Endodermal cell (in vitro differentiated cells): ENCODE data around the gene APOA5. TPM values are rescaled to one million over a fixed set of nuclear protein-coding genes. Genes with fewer than 3 reads are reported as not detected.

Experiments
- DNase-seq: peaks from one replicate; pipeline ENCODE4 v3.0.0-alpha.2; 2017
- H3K27ac ChIP-seq: 2 replicates; pipeline ENCODE4 v1.5.1; 2013; ENCODE audit warnings: mild to moderate bottlenecking, low read depth, low read length, moderate library complexity
- H3K27me3 ChIP-seq: 2 replicates; pipeline ENCODE4 v1.6.1; 2013; ENCODE audit warnings: mild to moderate bottlenecking, low read length, moderate library complexity; ENCODE audit not compliant: insufficient read depth, control insufficient read depth, poor library complexity, severe bottlenecking
- H3K36me3 ChIP-seq: 2 replicates; pipeline ENCODE4 v1.7.0; 2013; ENCODE audit warnings: mild to moderate bottlenecking, low read length, moderate library complexity; ENCODE audit not compliant: control insufficient read depth, insufficient read depth
- H3K4me1 ChIP-seq: one replicate; pipeline ENCODE4 v1.7.0; 2013; ENCODE audit warnings: low read length; ENCODE audit not compliant: control insufficient read depth, insufficient read depth
- H3K4me3 ChIP-seq: 2 replicates; pipeline ENCODE4 v1.5.1; 2013; ENCODE audit warnings: mild to moderate bottlenecking, low read length, moderate library complexity
- H3K9ac ChIP-seq: 2 replicates; pipeline ENCODE4 v1.6.1; 2013; ENCODE audit warnings: mild to moderate bottlenecking, low read length, moderate library complexity; ENCODE audit not compliant: poor library complexity, severe bottlenecking; ENCODE audit errors: extremely low read depth
- H3K9me3 ChIP-seq: 2 replicates; pipeline ENCODE4 v1.6.1; 2013; ENCODE audit warnings: mild to moderate bottlenecking, low read length, moderate library complexity; ENCODE audit not compliant: control insufficient read depth
- H3K27ac Mint-ChIP-seq: 2 replicates; pipeline ENCODE4 v1.8.0; 2020; ENCODE audit warnings: mixed read lengths
- H3K27me3 Mint-ChIP-seq: 2 replicates; pipeline ENCODE4 v1.8.0; 2021; ENCODE audit warnings: mild to moderate bottlenecking, mixed read lengths; ENCODE audit not compliant: insufficient read depth
- H3K36me3 Mint-ChIP-seq: 2 replicates; pipeline ENCODE4 v1.8.0; 2020; ENCODE audit warnings: low read depth, mixed read lengths
- H3K4me1 Mint-ChIP-seq: 2 replicates; pipeline ENCODE4 v1.8.0; 2020; ENCODE audit warnings: mixed read lengths
- H3K4me3 Mint-ChIP-seq: 2 replicates; pipeline ENCODE4 v1.8.0; 2020; ENCODE audit warnings: mild to moderate bottlenecking, moderate library complexity, mixed read lengths
- H3K9me3 Mint-ChIP-seq: 2 replicates; pipeline ENCODE4 v1.8.0; 2020; ENCODE audit warnings: mild to moderate bottlenecking, mixed read lengths
- WGBS, 2 experiments: methylation state at CpG; one replicate each; pipeline versions ENCODE4 v1.1.5 to v1.1.7; 2013; ENCODE audit warnings: missing lambda C conversion rate in 2 of 2, mixed read lengths in 1 of 2; ENCODE audit not compliant: insufficient coverage in 1 of 2, insufficient read length in 1 of 2; 5-methylcytosine and 5-hydroxymethylcytosine counted together
- total RNA-seq, 2 donors: library from RNA; stranded (reverse); fragmentation: NEBNext Ultra II Directional in 1 of 2; extraction: Animal tissue kit (Norgen Biotek cat#: 25700) in 1 of 2; gene quantifications; 2 replicates in 1 of 2; 3 replicates in 1 of 2; pipeline ENCODE4 v1.2.1, GENCODE V29; 2021
- TF ChIP-seq, protein P1 (sequence below): fragments of 200-600 bp; sonication (generic); conservative IDR thresholded peaks from 2 replicates; pipeline ENCODE4 v1.5.0; 2021; ENCODE audit warnings: antibody characterized with exemption, mild to moderate bottlenecking

The APOA5 gene
- total RNA-seq, 2 donors from 2014 or later = not detected

DNA sequence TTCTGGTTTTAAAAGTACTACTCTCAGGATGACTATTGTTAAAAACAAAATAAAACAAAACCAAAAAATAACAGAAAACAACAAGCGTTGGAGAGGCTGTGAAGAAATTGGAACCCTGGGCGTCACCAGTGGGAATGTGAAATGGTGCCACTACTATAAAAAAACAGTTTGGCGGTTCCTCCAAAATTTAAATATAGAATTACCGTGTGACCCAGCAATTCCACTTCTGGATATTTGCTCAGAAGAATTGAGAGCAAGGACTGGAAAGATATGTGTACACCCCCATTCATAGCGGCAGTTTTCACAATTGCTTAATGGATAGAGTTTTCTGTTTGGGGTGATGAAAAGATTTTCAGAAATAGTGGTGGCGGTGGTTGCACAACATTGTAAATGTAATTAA is 22.8 kb upstream of the APOA5 start:
- no peak for DNase-seq
- Mint-ChIP-seq H3K4me1 (peaks cover 11% of the 10 kb centered on the region), H3K36me3 (no peaks in the 10 kb centered on the region), H3K9me3 (no peaks in the 10 kb centered on the region), H3K27ac (no peak overlapping the region), H3K4me3 (no peak overlapping the region), H3K27me3 (no peaks in the 10 kb centered on the region)
- H3K4me1 ChIP-seq = peaks cover 6% of the 10 kb centered on the region
- H3K9ac ChIP-seq = no peak overlapping the region
- H3K27me3 ChIP-seq = no peaks in the 10 kb centered on the region
- TF ChIP-seq, protein P1, sequence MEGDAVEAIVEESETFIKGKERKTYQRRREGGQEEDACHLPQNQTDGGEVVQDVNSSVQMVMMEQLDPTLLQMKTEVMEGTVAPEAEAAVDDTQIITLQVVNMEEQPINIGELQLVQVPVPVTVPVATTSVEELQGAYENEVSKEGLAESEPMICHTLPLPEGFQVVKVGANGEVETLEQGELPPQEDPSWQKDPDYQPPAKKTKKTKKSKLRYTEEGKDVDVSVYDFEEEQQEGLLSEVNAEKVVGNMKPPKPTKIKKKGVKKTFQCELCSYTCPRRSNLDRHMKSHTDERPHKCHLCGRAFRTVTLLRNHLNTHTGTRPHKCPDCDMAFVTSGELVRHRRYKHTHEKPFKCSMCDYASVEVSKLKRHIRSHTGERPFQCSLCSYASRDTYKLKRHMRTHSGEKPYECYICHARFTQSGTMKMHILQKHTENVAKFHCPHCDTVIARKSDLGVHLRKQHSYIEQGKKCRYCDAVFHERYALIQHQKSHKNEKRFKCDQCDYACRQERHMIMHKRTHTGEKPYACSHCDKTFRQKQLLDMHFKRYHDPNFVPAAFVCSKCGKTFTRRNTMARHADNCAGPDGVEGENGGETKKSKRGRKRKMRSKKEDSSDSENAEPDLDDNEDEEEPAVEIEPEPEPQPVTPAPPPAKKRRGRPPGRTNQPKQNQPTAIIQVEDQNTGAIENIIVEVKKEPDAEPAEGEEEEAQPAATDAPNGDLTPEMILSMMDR = no peak
- H3K36me3 ChIP-seq = no peaks in the 10 kb centered on the region
- 93 to 95% methylated on average over 3 to 5 of the region's 6 CpGs for WGBS, 2 experiments
- no peak overlapping the region for H3K27ac ChIP-seq
- peaks cover 5% of the 10 kb centered on the region for H3K9me3 ChIP-seq
- H3K4me3 ChIP-seq = no peak overlapping the region

- Histone ChIP-seq H3K4me1 (peaks cover 6% of the 10 kb centered on the region), H3K27me3 (no peaks in the 10 kb centered on the region), H3K27ac (no peak overlapping the region), H3K9ac (no peak overlapping the region), H3K4me3 (no peak overlapping the region), H3K9me3 (peaks cover 5% of the 10 kb centered on the region), H3K36me3 (no peaks in the 10 kb centered on the region)
- H3K27me3 Mint-ChIP-seq = peaks cover 2% of the 10 kb centered on the region
- no peak overlapping the region for H3K4me3 Mint-ChIP-seq
- H3K9me3 Mint-ChIP-seq = no peaks in the 10 kb centered on the region
- 56 to 83% methylated on average over 3 to 5 of the region's 5 CpGs for WGBS, 2 experiments
- no peaks in the 10 kb centered on the region for H3K36me3 Mint-ChIP-seq
- peak; percentile 75 for DNase-seq
- peaks cover 13% of the 10 kb centered on the region for H3K4me1 Mint-ChIP-seq
- TF ChIP-seq, protein P1 = no peak
- peak overlapping the region; percentile 74 for H3K27ac Mint-ChIP-seq
These were observed 22.2 kb upstream of the APOA5 start for GRCh38 chr11:116813781-116814471.

DNA sequence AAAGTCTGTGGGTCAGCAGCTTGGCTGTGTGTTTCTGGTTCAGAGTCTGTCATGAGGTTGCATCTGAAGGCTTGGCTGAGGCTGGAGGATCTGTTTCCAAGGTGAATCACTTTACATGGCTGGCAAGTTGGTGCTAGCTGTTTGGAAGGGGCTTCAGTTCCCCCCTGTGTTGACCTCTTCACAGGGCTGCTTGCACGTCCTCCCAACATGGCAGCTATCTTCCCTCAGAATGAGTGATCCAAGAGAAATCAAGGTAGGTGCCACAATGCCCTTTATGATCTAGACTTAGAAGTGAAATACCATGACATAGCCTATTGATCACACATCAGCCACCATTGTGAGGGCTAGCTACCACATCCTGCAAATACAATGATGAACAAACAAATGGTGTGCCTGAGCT is 21.5 kb upstream of the APOA5 start:
- DNase-seq = peak; percentile 51
- 73 to 82% methylated on average over 1 of the region's 1 CpG for WGBS, 2 experiments
- peaks cover 10% of the 10 kb centered on the region for H3K4me1 ChIP-seq
- peaks cover 5% of the 10 kb centered on the region for H3K9me3 ChIP-seq
- H3K4me3 Mint-ChIP-seq = no peak overlapping the region
- no peaks in the 10 kb centered on the region for H3K9me3 Mint-ChIP-seq
- H3K27me3 ChIP-seq = no peaks in the 10 kb centered on the region
- H3K27me3 Mint-ChIP-seq = peaks cover 2% of the 10 kb centered on the region
- peaks cover 21% of the 10 kb centered on the region for H3K4me1 Mint-ChIP-seq
- no peak overlapping the region for H3K9ac ChIP-seq
- H3K4me3 ChIP-seq = peak overlapping the region; percentile 4
- H3K27ac Mint-ChIP-seq = peak overlapping the region; percentile 74
- TF ChIP-seq, protein P1 = no peak
- H3K36me3 ChIP-seq = no peaks in the 10 kb centered on the region
- no peak overlapping the region for H3K27ac ChIP-seq
- no peaks in the 10 kb centered on the region for H3K36me3 Mint-ChIP-seq
